Glomerular visceral epithelial cell (primary cell): ENCODE results near the gene CLIP2.
"Not testable (repeated sequence)": the region's sequence is repeated elsewhere in the genome, so short reads cannot be mapped to it uniquely, and the experiment has no call there.

Experiments used
- DNase-seq: peaks from one replicate; pipeline ENCODE4 v3.0.0-alpha.2; 2016; ENCODE audit errors: extremely low spot score

CLIP2 gene

DNA sequence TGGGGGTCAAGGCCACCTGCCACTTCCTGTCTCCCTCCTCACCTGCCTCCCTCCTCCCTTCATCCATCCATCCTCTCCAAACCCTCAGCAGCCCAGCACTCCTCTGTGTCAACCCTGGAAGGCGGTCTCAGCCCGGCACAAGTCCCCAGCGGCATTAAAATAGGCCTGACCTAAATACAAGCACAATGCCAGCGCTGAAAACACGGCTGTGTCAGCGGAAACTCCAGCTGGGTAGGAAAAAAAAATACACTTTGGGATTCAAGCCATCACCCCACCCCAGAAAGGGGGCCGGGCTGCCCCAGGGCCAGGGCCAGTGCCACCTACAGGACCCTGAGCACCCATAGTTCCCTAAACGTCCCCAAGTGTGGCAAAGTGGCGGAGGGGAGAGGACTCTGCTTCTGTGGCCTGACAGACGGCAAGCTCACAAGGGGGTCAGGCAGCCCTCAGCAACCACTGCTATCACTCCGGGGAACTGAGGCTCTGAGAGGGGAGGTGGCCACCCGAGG, 141.8 kb downstream of the CLIP2 start:
- DNase-seq: no peak

DNA sequence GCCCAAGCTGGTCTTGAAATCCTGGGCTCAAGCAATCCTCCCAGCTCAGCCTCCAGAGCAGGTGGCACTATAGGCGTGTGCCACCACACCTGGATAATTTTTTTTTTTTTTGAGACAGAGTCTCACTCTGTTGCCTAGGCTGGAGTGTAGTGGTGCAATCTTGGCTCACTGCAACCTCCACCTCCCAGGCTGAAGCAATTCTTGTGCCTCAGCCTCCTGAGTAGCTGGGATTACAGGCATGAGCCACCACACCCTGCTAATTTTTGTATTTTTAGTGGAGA, 148.0 kb downstream of the CLIP2 start:
- DNase-seq: not testable (repeated sequence)

- no peak for DNase-seq
Measured at GRCh38 chr7:74438327-74438726, 149.1 kb downstream of the CLIP2 start.

- no peak for DNase-seq
Measured at GRCh38 chr7:74439541-74439940, 150.3 kb downstream of the CLIP2 start.

DNA sequence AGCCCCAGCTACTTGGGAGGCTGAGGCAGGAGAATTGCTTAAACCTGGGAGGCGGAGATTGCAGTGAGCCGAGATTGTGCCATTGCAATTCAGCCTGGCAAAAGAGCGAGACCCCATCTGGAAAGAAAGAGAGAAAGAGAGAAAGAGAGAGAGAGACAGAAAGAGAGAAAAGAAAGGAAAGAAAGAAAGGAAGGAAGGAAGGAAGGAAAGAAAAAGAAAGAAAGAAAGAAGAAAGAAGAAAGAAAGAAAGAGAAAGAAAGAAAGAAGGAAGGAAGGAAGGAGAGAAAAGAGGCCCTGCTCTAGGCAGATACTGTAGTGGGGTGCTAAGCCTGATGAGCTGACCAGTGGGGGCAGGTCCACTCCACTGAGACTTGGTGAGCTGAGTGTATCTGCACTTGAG, 150.9 kb downstream of the CLIP2 start:
- not testable (repeated sequence) for DNase-seq

- no peak for DNase-seq
Measured at GRCh38 chr7:74441801-74442200, 152.6 kb downstream of the CLIP2 start.

- DNase-seq: no peak
Measured at GRCh38 chr7:74443543-74444247, 154.5 kb downstream of the CLIP2 start.

DNA sequence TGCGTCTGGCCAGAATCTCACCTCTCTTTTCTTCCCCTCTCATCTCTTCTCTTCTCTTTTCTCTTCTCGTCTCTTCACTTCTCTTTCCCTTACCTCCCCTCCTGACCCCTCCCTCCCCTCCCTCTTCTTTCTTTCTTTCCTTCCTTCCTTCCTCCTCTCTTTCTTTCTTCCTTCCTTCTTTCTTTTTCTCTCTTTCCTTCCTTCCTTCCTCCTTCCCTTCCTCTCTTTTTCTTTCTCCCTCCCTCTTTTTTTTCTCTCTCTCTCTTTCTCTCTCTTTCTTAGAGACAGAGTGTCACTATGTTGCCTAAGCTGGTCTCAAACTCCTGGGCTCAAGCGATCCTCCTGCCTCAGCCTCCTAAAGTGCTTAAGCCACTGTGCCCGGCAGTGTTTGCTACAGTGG, 159.9 kb downstream of the CLIP2 start:
- no peak for DNase-seq

DNA sequence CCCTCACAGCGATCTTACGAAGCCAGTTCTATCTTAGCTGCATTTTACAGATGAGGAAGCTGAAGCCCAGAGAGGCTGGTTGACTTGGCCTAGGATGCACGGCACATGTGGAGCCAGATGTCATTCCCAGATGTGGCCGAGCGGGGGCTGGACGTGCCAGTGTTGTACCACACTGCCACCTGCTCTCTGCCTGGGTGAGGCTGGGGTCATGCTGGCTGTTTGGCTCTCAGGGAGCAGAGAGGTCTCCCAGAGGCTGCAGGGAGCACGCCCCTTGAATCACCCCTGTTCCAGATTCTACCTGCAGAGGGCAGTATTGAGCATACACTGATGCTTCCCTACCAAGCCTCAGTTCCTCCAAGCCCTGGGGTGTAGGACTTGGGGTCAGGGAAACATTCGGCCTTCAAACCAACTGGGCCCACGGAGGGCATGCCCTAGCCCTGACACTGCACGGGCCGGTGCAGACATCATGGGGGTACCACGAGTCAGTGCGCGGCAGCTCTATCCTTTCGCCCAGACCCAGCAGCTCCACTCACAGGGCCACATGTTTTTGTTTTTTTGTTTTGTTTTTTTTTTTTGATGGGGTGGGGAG, 160.7 kb downstream of the CLIP2 start:
- peak; percentile 53 for DNase-seq

DNA sequence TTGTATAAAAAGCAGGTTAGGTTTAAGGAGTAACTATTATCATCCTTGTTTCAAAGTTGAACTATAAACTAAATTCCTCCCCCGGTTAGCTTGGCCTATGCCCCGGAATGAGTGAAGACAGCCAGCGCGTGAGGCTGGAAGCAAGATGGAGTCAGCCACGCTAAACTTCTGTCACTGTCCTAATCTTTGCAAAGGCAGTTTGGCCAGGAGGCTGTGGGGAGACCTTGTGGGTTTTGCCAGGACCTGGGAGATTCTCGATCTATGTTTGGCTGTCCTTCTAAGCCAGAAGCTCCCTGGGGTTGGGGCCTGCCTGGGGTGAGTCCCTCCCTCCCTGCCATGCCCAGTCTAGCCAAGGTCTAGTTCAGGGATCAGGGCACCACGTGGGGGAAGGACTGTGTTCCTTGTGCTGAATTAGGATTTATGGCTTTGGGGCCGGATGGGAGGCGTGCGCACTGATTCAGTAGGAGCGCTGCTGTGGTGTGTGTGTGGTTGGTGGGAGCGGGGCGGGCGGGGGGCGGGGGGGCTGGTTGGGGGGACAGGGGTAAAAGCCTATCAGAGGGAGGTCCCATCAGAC, 163.6 kb downstream of the CLIP2 start:
- peak; percentile 67 for DNase-seq

- peak; percentile 76 for DNase-seq
Measured at GRCh38 chr7:74453322-74454011, 164.3 kb downstream of the CLIP2 start, which contains the start of gene GTF2IRD1. Gene GTF2IRD1 (plus strand): TSS chr7:74453906. CDS start chr7:74508081, 54,175 bp downstream.

DNA sequence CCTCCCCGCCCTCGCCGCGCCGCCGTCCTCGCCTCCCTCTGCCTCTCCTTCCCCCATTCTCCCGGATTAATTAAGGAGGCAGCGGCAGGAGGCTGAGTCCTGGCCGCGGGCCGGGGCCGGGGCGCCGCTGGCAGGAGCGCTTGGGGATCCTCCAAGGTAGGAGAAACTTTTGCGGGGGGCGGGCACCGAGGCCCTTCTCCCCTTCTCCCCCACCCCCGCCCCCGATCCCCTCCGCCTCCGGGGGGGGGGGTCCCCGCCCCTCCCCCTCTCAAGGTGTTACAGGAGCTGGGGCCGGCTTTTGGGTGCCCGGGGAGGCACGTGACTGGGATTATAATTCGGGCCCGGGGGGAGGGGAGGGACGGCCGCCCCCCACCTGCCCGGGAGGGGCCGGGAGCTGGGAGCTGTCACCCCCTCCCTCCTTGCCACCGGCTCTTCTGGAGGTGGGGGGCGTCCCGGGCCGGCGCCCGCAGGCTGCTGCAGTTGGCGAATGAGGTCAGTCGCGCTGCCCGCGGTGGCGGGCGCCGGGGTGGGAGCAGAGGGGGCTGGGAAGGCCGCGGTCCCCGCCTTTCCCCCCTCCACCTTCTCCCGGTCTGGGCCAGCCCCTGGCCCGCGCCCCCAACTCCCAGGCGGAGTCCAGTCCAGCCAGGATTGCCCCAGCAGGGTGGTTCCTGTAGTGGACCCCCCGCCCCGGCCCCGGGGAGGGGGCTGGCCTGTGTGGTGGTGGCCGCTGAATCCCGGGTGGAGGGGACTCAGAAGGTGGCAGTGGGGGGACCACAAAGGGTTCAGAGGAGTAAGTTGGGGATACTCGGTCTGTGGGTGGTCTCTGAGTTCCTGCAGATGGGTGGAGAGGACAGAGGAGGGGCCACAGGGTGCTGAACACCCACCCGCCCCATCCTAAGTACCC, 165.1 kb downstream of the CLIP2 start:
- DNase-seq: no peak

DNA sequence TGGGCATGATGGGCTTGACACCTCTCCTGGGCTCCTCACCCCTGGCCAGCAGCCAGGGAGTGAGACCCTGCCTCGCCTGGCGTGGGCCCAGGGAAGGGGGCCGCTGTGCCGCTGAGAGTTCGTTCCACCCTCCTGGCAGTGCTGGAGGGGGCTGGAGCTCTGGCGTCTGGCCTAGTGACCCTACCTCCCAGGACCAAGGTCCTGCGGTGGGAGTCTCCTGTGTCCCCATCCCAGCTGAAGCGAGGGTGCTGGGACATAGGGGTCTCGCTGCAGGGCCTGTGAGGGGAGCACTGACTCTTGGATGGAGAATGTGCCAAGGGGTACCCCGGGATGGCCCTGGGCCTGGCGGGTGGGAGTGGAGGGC, 165.7 kb downstream of the CLIP2 start:
- DNase-seq: no peak

DNA sequence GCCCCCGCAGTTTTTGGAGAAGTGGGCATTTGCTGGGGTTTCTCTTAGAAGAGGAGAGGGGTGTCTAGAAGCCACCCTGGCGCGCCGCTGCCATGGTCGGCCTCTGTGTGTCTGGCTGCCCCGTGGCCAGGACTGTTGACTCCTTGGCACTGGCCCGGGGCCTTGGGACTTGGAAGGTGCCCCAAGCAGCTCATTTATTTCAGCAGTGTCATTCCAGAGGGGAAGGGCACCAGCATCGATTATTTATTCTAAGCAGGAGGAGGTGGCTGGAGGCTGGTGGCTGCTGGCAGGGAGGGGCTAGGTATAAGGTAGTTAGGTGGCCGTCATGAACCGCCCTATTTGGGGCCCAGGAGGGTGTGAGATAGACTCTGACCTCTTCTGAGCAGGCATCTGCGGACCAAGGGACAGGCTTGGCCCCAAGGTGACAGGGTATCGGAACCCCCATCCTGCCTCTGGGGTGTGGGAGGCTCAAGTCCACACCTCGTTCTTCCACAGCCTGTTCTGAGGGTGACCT, 166.1 kb downstream of the CLIP2 start:
- no peak for DNase-seq
